Pancreas (tissue), 10 donors: Measurements from ENCODE around the gene PALM. TPM values are rescaled to one million over a fixed set of nuclear protein-coding genes. Genes with fewer than 3 reads are reported as not detected.

Experiments
- ATAC-seq, 4 donors: fragments of 200-7000 bp; cut with Tn5 transposase; one replicate each; pipeline versions ENCODE4 v1.8.0 to v1.9.1; 2020; ENCODE audit warnings: mild to moderate bottlenecking in 4 of 4, moderate library complexity in 4 of 4
- DNase-seq, 6 donors: peaks; one replicate each; pipeline ENCODE4 v3.0.0-alpha.2; 2020
- FAIRE-seq: peaks from 2 replicates; lab custom pipeline; 2012; peaks lifted over from hg19 to GRCh38; lab: Jason Lieb, UNC
- H3K27ac ChIP-seq, 4 donors: fragments of 200-600 bp; sonication (generic); 1 replicate in 3 of 4; 2 replicates in 1 of 4; pipeline versions ENCODE4 v1.5.0 to v1.8.0; 2020
- H3K27me3 ChIP-seq, 4 donors: fragments of 200-600 bp; one replicate each; pipeline ENCODE4 v1.8.0; 2021
- H3K36me3 ChIP-seq, 3 donors: fragments of 200-600 bp; sonication (generic) in 1 of 3; one replicate each; pipeline versions ENCODE4 v1.5.0 to v1.8.0; 2020 to 2021
- H3K4me1 ChIP-seq, 3 donors: fragments of 200-600 bp; one replicate each; pipeline ENCODE4 v1.8.0; 2021
- H3K4me3 ChIP-seq, 4 donors: fragments of 200-600 bp; sonication (generic) in 2 of 4; one replicate each; pipeline versions ENCODE4 v1.5.0 to v1.8.0; 2020 to 2021
- H3K9me3 ChIP-seq, 4 donors: fragments of 200-600 bp; one replicate each; pipeline ENCODE4 v1.8.0; 2021
- WGBS, 2 donors: extraction: QIAGEN DNeasy Blood & Tissue Kit; methylation state at CpG; one replicate each; pipeline ENCODE4 v1.1.7; 2013; 5-methylcytosine and 5-hydroxymethylcytosine counted together
- intact Hi-C, 3 donors: fragments of 100-400 bp; cut with DNase I; formaldehyde crosslinking; loops; one replicate each; pipeline versions ENCODE4 v1.11.1 to v1.14.2; 2022
- polyA plus RNA-seq, 2 donors: library from polyadenylated mRNA; stranded (reverse); fragments of 200-250 nt; gene quantifications; one replicate each; pipeline ENCODE4 v1.2.3, GENCODE V29; 2013
- total RNA-seq, 6 donors: library from RNA; stranded (reverse); fragmentation: NEBNext Ultra II Directional in 4 of 6; extraction: Animal tissue kit (Norgen Biotek cat#: 25700) in 4 of 6; gene quantifications; one replicate each; pipeline versions ENCODE4 v1.2.1 to v1.2.4, GENCODE V29; 2021 to 2023
- TF ChIP-seq, protein P1 (sequence below), 4 donors: fragments of 200-600 bp; sonication (generic) in 3 of 4; IDR thresholded peaks; one replicate each; pipeline versions ENCODE4 v1.5.0 to v1.8.0; 2021; ENCODE audit warnings: antibody characterized with exemption in 4 of 4
- donor health status: healthy with polysubstance abuse.
- donor health status: DM: no; HTN: no; CAD: no; lungs with moderate emphysema.
- donor health status: DM: no; HTN: no; CAD: no.
- donor health status: control.
- donor health status: control.
- donor health status: Bipolar disorder and iron deficiency.
- donor health status: DM: yes; HTN: yes; CAD: no.
- donor health status: DM: no; HTN: no; CAD: no.
- donor health status: DM: no; HTN: no; CAD: no.
- donor health status: DM: yes; HTN: yes; CAD: no.

Gene PALM
- total and polyA plus RNA-seq, 8 donors = 3.5 to 12.6 (median 6.2) TPM

DNA sequence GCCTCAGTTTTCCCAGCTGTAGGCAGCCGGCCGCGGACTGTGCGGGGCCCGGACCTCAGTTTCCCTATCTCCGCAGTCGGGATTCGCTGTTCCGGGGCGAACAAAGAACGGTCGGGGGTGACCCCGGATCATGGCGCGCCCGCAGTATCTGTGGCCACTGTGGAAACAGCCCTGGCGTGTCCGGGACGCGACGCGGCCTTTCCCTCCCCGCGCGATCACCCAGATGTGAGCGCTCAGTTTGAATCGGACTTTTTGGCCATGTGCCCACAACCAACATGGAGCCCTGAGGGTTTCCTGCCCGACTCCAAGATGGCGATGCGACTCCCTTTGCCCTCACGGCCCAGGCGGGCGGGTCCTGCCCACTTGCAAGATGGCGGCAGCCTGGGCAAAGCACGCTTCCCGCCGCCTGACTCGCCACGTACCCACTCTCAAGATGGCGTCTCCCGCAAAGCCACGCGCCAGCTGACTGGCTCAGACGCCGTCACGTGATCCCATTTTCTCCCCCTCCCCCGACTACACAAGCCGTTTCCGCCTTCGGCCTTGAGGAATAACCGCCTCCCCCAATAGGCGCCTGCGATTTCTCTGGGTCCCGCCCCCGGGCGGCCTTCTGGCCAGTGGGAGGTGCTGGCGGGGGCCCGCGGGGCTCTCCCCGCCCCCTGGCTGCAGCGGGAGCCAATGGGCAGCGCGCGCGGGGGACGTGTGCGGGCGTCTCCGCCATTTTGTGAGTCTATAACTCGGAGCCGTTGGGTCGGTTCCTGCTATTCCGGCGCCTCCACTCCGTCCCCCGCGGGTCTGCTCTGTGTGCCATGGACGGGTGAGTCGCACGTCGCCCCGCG, 88.2 kb downstream of the PALM start, which contains the start of gene PTBP1:
Gene PTBP1 (plus strand): TSS at position 761 of the 836 bp plus-strand sequence. CDS start 46 bp downstream, at position 807.
- DNase-seq = peak; percentile 97 to 100 (median 100)
- H3K4me1 ChIP-seq = peaks cover 25 to 30% (median 27%) of the 10 kb centered on the region in 3 donors
- no peaks in the 10 kb centered on the region for H3K9me3 ChIP-seq
- H3K4me3 ChIP-seq = peak within 1 kb of the TSS; percentile 82 to 95 (median 90)
- WGBS, 2 donors = 0 to 1% methylated on average over 81 to 83 of the region's 83 CpGs
- no peaks in the 10 kb centered on the region for H3K36me3 ChIP-seq
- H3K27me3 ChIP-seq = no peaks in the 10 kb centered on the region
- peak within 1 kb of the TSS; percentile 83 to 98 (median 96) for H3K27ac ChIP-seq
- TF ChIP-seq, protein P1, sequence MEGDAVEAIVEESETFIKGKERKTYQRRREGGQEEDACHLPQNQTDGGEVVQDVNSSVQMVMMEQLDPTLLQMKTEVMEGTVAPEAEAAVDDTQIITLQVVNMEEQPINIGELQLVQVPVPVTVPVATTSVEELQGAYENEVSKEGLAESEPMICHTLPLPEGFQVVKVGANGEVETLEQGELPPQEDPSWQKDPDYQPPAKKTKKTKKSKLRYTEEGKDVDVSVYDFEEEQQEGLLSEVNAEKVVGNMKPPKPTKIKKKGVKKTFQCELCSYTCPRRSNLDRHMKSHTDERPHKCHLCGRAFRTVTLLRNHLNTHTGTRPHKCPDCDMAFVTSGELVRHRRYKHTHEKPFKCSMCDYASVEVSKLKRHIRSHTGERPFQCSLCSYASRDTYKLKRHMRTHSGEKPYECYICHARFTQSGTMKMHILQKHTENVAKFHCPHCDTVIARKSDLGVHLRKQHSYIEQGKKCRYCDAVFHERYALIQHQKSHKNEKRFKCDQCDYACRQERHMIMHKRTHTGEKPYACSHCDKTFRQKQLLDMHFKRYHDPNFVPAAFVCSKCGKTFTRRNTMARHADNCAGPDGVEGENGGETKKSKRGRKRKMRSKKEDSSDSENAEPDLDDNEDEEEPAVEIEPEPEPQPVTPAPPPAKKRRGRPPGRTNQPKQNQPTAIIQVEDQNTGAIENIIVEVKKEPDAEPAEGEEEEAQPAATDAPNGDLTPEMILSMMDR (IDR thresholded peaks at IDR 0.05) = no peak
- peak; percentile 97 for FAIRE-seq
- peak; percentile 83 to 88 (median 84) for ATAC-seq
- intact Hi-C loops = no loop called here

Other genes starting within 250 kb of the PALM start
- 100 to 1,000 TPM in 3 of 6 donors, 10 to 100 TPM in 3; 76.2 to 130 (median 99.9) TPM for gene SHC2, start 247.9 kb upstream of the PALM start, total RNA-seq
- 100 to 1,000 TPM; 257 to 382 TPM for gene SHC2, start 247.9 kb upstream of the PALM start, polyA plus RNA-seq
- gene MADCAM1, start 212.4 kb upstream of the PALM start, total RNA-seq = 1 to 10 TPM in 4 of 6 donors, under 1 TPM in 2; 0.66 to 4.2 (median 1.2) TPM
- gene MADCAM1, start 212.4 kb upstream of the PALM start, polyA plus RNA-seq = 1 to 10 TPM; 2.5 to 7.5 TPM
- 10 to 100 TPM in 4 of 6 donors, 1 to 10 TPM in 2; 8.8 to 16.2 (median 10.7) TPM for gene TPGS1, start 201.4 kb upstream of the PALM start, total RNA-seq
- 10 to 100 TPM; 14.3 to 29.7 TPM for gene TPGS1, start 201.4 kb upstream of the PALM start, polyA plus RNA-seq
- gene CDC34, start 177.2 kb upstream of the PALM start, total RNA-seq = 10 to 100 TPM; 26.2 to 49.4 (median 39.1) TPM
- gene CDC34, start 177.2 kb upstream of the PALM start, polyA plus RNA-seq = 100 to 1,000 TPM in 1 of 2 donors, 10 to 100 TPM in 1; 80.0 to 107 TPM
- gene GZMM, start 164.9 kb upstream of the PALM start, total RNA-seq = under 1 TPM in 4 of 6 donors, not detected in 2; 0.28 to 0.38 (median 0.33) TPM
- under 1 TPM; 0.31 to 0.38 TPM for gene GZMM, start 164.9 kb upstream of the PALM start, polyA plus RNA-seq
- gene BSG, start 136.3 kb upstream of the PALM start, total RNA-seq = 100 to 1,000 TPM; 122 to 200 (median 149) TPM
- 100 to 1,000 TPM; 210 to 256 TPM for gene BSG, start 136.3 kb upstream of the PALM start, polyA plus RNA-seq
- gene HCN2, start 119.1 kb upstream of the PALM start, total RNA-seq = under 1 TPM; 0.12 to 0.46 (median 0.18) TPM
- under 1 TPM; 0.27 to 0.82 TPM for gene HCN2, start 119.1 kb upstream of the PALM start, polyA plus RNA-seq
- 10 to 100 TPM; 19.3 to 34.7 (median 24.7) TPM for gene POLRMT, start 75.4 kb upstream of the PALM start, total RNA-seq
- 100 to 1,000 TPM in 1 of 2 donors, 10 to 100 TPM in 1; 95.3 to 101 TPM for gene POLRMT, start 75.4 kb upstream of the PALM start, polyA plus RNA-seq
- gene FGF22, start 69.1 kb upstream of the PALM start, total RNA-seq = under 1 TPM in 4 of 6 donors, not detected in 2; 0.12 to 0.25 (median 0.23) TPM
- under 1 TPM; 0.45 to 0.53 TPM for gene FGF22, start 69.1 kb upstream of the PALM start, polyA plus RNA-seq
- 10 to 100 TPM; 11.9 to 21.5 (median 16.5) TPM for gene RNF126, start 45.7 kb upstream of the PALM start, total RNA-seq
- 10 to 100 TPM; 31.7 to 33.7 TPM for gene RNF126, start 45.7 kb upstream of the PALM start, polyA plus RNA-seq
- gene FSTL3, start 32.5 kb upstream of the PALM start, total RNA-seq = 100 to 1,000 TPM in 1 of 6 donors, 10 to 100 TPM in 3, 1 to 10 TPM in 2; 6.6 to 148 (median 18.4) TPM
- gene FSTL3, start 32.5 kb upstream of the PALM start, polyA plus RNA-seq = 100 to 1,000 TPM in 1 of 2 donors, 10 to 100 TPM in 1; 24.1 to 119 TPM
- gene PRSS57, start 13.5 kb upstream of the PALM start, total RNA-seq = not detected
- gene PRSS57, start 13.5 kb upstream of the PALM start, polyA plus RNA-seq = not detected
- gene MISP, start 42.2 kb downstream of the PALM start, total RNA-seq = 1 to 10 TPM in 5 of 6 donors, under 1 TPM in 1; 0.63 to 2.6 (median 1.3) TPM
- 1 to 10 TPM; 1.3 to 7.5 TPM for gene MISP, start 42.2 kb downstream of the PALM start, polyA plus RNA-seq
- 100 to 1,000 TPM in 5 of 6 donors, 10 to 100 TPM in 1; 83.3 to 160 (median 130) TPM for gene PTBP1, start 88.5 kb downstream of the PALM start, total RNA-seq
- gene PTBP1, start 88.5 kb downstream of the PALM start, polyA plus RNA-seq = 100 to 1,000 TPM in 1 of 2 donors, 10 to 100 TPM in 1; 90.7 to 104 TPM
- gene PLPPR3, start 113.0 kb downstream of the PALM start, total RNA-seq = under 1 TPM in 1 of 6 donors, not detected in 5; 0.38 TPM
- gene PLPPR3, start 113.0 kb downstream of the PALM start, polyA plus RNA-seq = under 1 TPM in 1 of 2 donors, not detected in 1; 0.05 TPM
- gene AZU1, start 118.9 kb downstream of the PALM start, total RNA-seq = not detected
- gene AZU1, start 118.9 kb downstream of the PALM start, polyA plus RNA-seq = under 1 TPM in 1 of 2 donors, not detected in 1; 0.35 TPM
- gene PRTN3, start 132.1 kb downstream of the PALM start, total RNA-seq = under 1 TPM in 1 of 6 donors, not detected in 5; 0.24 TPM
- gene PRTN3, start 132.1 kb downstream of the PALM start, polyA plus RNA-seq = under 1 TPM in 1 of 2 donors, not detected in 1; 0.14 TPM
- under 1 TPM in 2 of 6 donors, not detected in 4; 0.16 to 0.35 TPM for gene ELANE, start 143.4 kb downstream of the PALM start, total RNA-seq
- under 1 TPM; 0.19 to 0.57 TPM for gene ELANE, start 143.4 kb downstream of the PALM start, polyA plus RNA-seq
- 10 to 100 TPM in 2 of 6 donors, 1 to 10 TPM in 4; 2.5 to 48.8 (median 7.3) TPM for gene CFD, start 150.7 kb downstream of the PALM start, total RNA-seq
- 10 to 100 TPM; 27.8 to 48.1 TPM for gene CFD, start 150.7 kb downstream of the PALM start, polyA plus RNA-seq
- 10 to 100 TPM; 23.0 to 46.5 (median 33.5) TPM for gene MED16, start 184.3 kb downstream of the PALM start, total RNA-seq
- gene MED16, start 184.3 kb downstream of the PALM start, polyA plus RNA-seq = 100 to 1,000 TPM; 139 to 147 TPM
- gene RNU6-9, start 184.5 kb downstream of the PALM start, total RNA-seq = not detected
- gene RNU6-9, start 184.5 kb downstream of the PALM start, polyA plus RNA-seq = not detected
- gene R3HDM4, start 204.3 kb downstream of the PALM start, total RNA-seq = 10 to 100 TPM; 21.6 to 36.7 (median 29.2) TPM
- 10 to 100 TPM; 56.0 to 57.2 TPM for gene R3HDM4, start 204.3 kb downstream of the PALM start, polyA plus RNA-seq
- gene KISS1R, start 208.4 kb downstream of the PALM start, total RNA-seq = 1 to 10 TPM in 1 of 6 donors, under 1 TPM in 4, not detected in 1; 0.16 to 1.0 (median 0.25) TPM
- under 1 TPM in 1 of 2 donors, not detected in 1; 0.80 TPM for gene KISS1R, start 208.4 kb downstream of the PALM start, polyA plus RNA-seq
- gene ARID3A, start 217.1 kb downstream of the PALM start, total RNA-seq = 1 to 10 TPM; 6.5 to 8.5 (median 7.3) TPM
- gene ARID3A, start 217.1 kb downstream of the PALM start, polyA plus RNA-seq = 1 to 10 TPM; 4.6 to 5.2 TPM